ENCODE data around the gene ERC1.

Gene ERC1

GRCh38 chr12:1305791-1306500 lies 314.9 kb downstream of the ERC1 start:
- H2AFZ ChIP-seq (ENCODE audit: low read depth, low read length), result no peak overlapping the region
- no peak overlapping the region for H3K4ac ChIP-seq (ENCODE audit: low read depth in 1 of 2, low read length in 2 of 2)
- no peaks in the 10 kb centered on the region for H3K9me3 ChIP-seq (ENCODE audit: control insufficient read depth, low read length)
- no peak overlapping the region for H2BK5ac ChIP-seq (ENCODE audit: low read depth, low read length, poor library complexity, severe bottlenecking)
- H2BK15ac ChIP-seq (ENCODE audit: low read depth, poor library complexity, severe bottlenecking), result no peak overlapping the region
- no peak overlapping the region for H3K4me2 ChIP-seq (ENCODE audit: low read length, poor library complexity, severe bottlenecking)
- WGBS, result 42% methylated on average over 2 of the region's 4 CpGs
- H4K91ac ChIP-seq (ENCODE audit: low read length), result no peak overlapping the region
- H3K36me3 ChIP-seq (ENCODE audit: control insufficient read depth in 1 of 2, insufficient read depth in 2 of 2, low read depth in 1 of 2, low read length in 2 of 2), result peaks cover 0 to 4% of the 10 kb centered on the region in 2 experiments
- H3K23ac ChIP-seq (ENCODE audit: low read length in 2 of 2), result no peak overlapping the region
- no peak for DNase-seq
- H3K14ac ChIP-seq (ENCODE audit: low read length in 2 of 2), result no peak overlapping the region
- peaks cover 7% of the 10 kb centered on the region for H3K79me1 ChIP-seq (replicated peaks; ENCODE audit: low read length, poor library complexity, severe bottlenecking)
- H3K27me3 ChIP-seq (ENCODE audit: control insufficient read depth in 1 of 2, insufficient read depth in 1 of 2, low read length in 2 of 2), result no peaks in the 10 kb centered on the region
- H3K27ac ChIP-seq (ENCODE audit: low read length, poor library complexity, severe bottlenecking), result no peak overlapping the region
- no peak overlapping the region for H3K18ac ChIP-seq (ENCODE audit: low read depth in 1 of 2, low read length in 2 of 2)
- no peak overlapping the region for H2BK120ac ChIP-seq (ENCODE audit: low read depth, low read length)
- peak overlapping the region; percentile 84 for H3K9ac ChIP-seq (ENCODE audit: low read length)
- no peak overlapping the region for H4K8ac ChIP-seq (ENCODE audit: low read length)
- no peak overlapping the region for H2BK12ac ChIP-seq (ENCODE audit: low read length in 2 of 2)
- H3K4me1 ChIP-seq (ENCODE audit: control insufficient read depth, insufficient read depth, low read depth, low read length), result no peaks in the 10 kb centered on the region
- no peak overlapping the region for H3K4me3 ChIP-seq (ENCODE audit: insufficient read depth in 1 of 2, low read depth in 1 of 2, low read length in 2 of 2)
- no peak overlapping the region for H2AK5ac ChIP-seq (ENCODE audit: low read length, severe bottlenecking)

DNA sequence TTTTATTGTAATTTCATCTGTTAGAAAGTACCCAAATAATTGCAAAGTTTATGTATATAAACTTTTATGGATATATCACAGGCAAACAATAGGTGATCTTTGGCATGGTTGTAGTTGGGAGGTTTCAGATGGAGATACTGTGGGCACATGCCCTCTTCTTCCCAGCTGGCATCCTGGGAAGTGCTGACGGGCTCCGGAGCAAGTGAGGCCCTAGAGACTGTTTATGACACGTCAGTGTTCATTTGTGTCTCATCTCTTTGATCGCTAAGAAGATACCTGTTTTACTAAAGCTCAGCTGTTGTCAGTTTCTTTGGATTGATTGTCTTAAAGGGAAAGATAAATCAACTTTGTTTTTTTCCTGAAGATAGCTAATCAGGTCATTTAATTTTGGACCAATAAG lies 315.8 kb downstream of the ERC1 start:
- Histone ChIP-seq H2BK15ac (ENCODE audit: low read depth, poor library complexity, severe bottlenecking) (no peak overlapping the region), H2BK120ac (ENCODE audit: low read depth, low read length) (no peak overlapping the region), H3K9ac (ENCODE audit: low read length) (no peak overlapping the region), H2AFZ (ENCODE audit: low read depth, low read length) (no peak overlapping the region), H3K23ac (ENCODE audit: low read length in 2 of 2) (no peak overlapping the region), H3K14ac (ENCODE audit: low read length in 2 of 2) (no peak overlapping the region), H3K27me3 (ENCODE audit: control insufficient read depth in 1 of 2, insufficient read depth in 1 of 2, low read length in 2 of 2) (no peaks in the 10 kb centered on the region), H4K8ac (ENCODE audit: low read length) (no peak overlapping the region), H3K9me3 (ENCODE audit: control insufficient read depth, low read length) (no peaks in the 10 kb centered on the region), H2AK5ac (ENCODE audit: low read length, severe bottlenecking) (no peak overlapping the region), H2BK5ac (ENCODE audit: low read depth, low read length, poor library complexity, severe bottlenecking) (no peak overlapping the region), H3K79me1 (replicated peaks; ENCODE audit: low read length, poor library complexity, severe bottlenecking) (peaks cover 7% of the 10 kb centered on the region), H3K4ac (ENCODE audit: low read depth in 1 of 2, low read length in 2 of 2) (no peak overlapping the region), H3K4me1 (ENCODE audit: control insufficient read depth, insufficient read depth, low read depth, low read length) (no peaks in the 10 kb centered on the region), H3K36me3 (ENCODE audit: control insufficient read depth in 1 of 2, insufficient read depth in 2 of 2, low read depth in 1 of 2, low read length in 2 of 2) (peaks cover 0 to 4% of the 10 kb centered on the region in 2 experiments), H3K4me2 (ENCODE audit: low read length, poor library complexity, severe bottlenecking) (no peak overlapping the region), H3K4me3 (ENCODE audit: insufficient read depth in 1 of 2, low read depth in 1 of 2, low read length in 2 of 2) (no peak overlapping the region), H3K27ac (ENCODE audit: low read length, poor library complexity, severe bottlenecking) (no peak overlapping the region), H2BK12ac (ENCODE audit: low read length in 2 of 2) (no peak overlapping the region), H4K91ac (ENCODE audit: low read length) (no peak overlapping the region), H3K18ac (ENCODE audit: low read depth in 1 of 2, low read length in 2 of 2) (no peak overlapping the region)
- 94% methylated on average over 4 of the region's 4 CpGs for WGBS
- no peak for DNase-seq

- Histone ChIP-seq H2AK5ac (ENCODE audit: low read length, severe bottlenecking) (no peak overlapping the region), H3K27me3 (ENCODE audit: control insufficient read depth in 1 of 2, insufficient read depth in 1 of 2, low read length in 2 of 2) (no peaks in the 10 kb centered on the region), H3K14ac (ENCODE audit: low read length in 2 of 2) (no peak overlapping the region), H2BK5ac (ENCODE audit: low read depth, low read length, poor library complexity, severe bottlenecking) (no peak overlapping the region), H2AFZ (ENCODE audit: low read depth, low read length) (no peak overlapping the region), H3K4ac (ENCODE audit: low read depth in 1 of 2, low read length in 2 of 2) (no peak overlapping the region), H3K4me1 (ENCODE audit: control insufficient read depth, insufficient read depth, low read depth, low read length) (no peaks in the 10 kb centered on the region), H3K4me3 (ENCODE audit: insufficient read depth in 1 of 2, low read depth in 1 of 2, low read length in 2 of 2) (no peak overlapping the region), H3K79me1 (replicated peaks; ENCODE audit: low read length, poor library complexity, severe bottlenecking) (peaks cover 7% of the 10 kb centered on the region), H2BK120ac (ENCODE audit: low read depth, low read length) (no peak overlapping the region), H3K9me3 (ENCODE audit: control insufficient read depth, low read length) (no peaks in the 10 kb centered on the region), H3K9ac (ENCODE audit: low read length) (no peak overlapping the region), H4K91ac (ENCODE audit: low read length) (no peak overlapping the region), H3K27ac (ENCODE audit: low read length, poor library complexity, severe bottlenecking) (no peak overlapping the region), H3K18ac (ENCODE audit: low read depth in 1 of 2, low read length in 2 of 2) (no peak overlapping the region), H3K36me3 (ENCODE audit: control insufficient read depth in 1 of 2, insufficient read depth in 2 of 2, low read depth in 1 of 2, low read length in 2 of 2) (peaks cover 0 to 4% of the 10 kb centered on the region in 2 experiments), H2BK15ac (ENCODE audit: low read depth, poor library complexity, severe bottlenecking) (no peak overlapping the region), H3K4me2 (ENCODE audit: low read length, poor library complexity, severe bottlenecking) (no peak overlapping the region), H2BK12ac (ENCODE audit: low read length in 2 of 2) (no peak overlapping the region), H4K8ac (ENCODE audit: low read length) (no peak overlapping the region), H3K23ac (ENCODE audit: low read length in 2 of 2) (no peak overlapping the region)
- no peak for DNase-seq
- 100% methylated on average over 1 of the region's 1 CpG for WGBS
Observed at GRCh38 chr12:1307796-1308195, 316.8 kb downstream of the ERC1 start.

GRCh38 chr12:1309613-1310012 lies 318.6 kb downstream of the ERC1 start:
- DNase-seq, result no peak
- Histone ChIP-seq H2AK5ac (ENCODE audit: low read length, severe bottlenecking) (no peak overlapping the region), H2AFZ (ENCODE audit: low read depth, low read length) (no peak overlapping the region), H3K27ac (ENCODE audit: low read length, poor library complexity, severe bottlenecking) (no peak overlapping the region), H2BK15ac (ENCODE audit: low read depth, poor library complexity, severe bottlenecking) (no peak overlapping the region), H3K9me3 (ENCODE audit: control insufficient read depth, low read length) (peaks cover 3% of the 10 kb centered on the region), H3K4ac (ENCODE audit: low read depth in 1 of 2, low read length in 2 of 2) (no peak overlapping the region), H3K4me1 (ENCODE audit: control insufficient read depth, insufficient read depth, low read depth, low read length) (no peaks in the 10 kb centered on the region), H3K9ac (ENCODE audit: low read length) (no peak overlapping the region), H3K4me2 (ENCODE audit: low read length, poor library complexity, severe bottlenecking) (no peak overlapping the region), H4K91ac (ENCODE audit: low read length) (no peak overlapping the region), H3K4me3 (ENCODE audit: insufficient read depth in 1 of 2, low read depth in 1 of 2, low read length in 2 of 2) (no peak overlapping the region), H2BK5ac (ENCODE audit: low read depth, low read length, poor library complexity, severe bottlenecking) (no peak overlapping the region), H2BK12ac (ENCODE audit: low read length in 2 of 2) (no peak overlapping the region), H2BK120ac (ENCODE audit: low read depth, low read length) (no peak overlapping the region), H3K36me3 (ENCODE audit: control insufficient read depth in 1 of 2, insufficient read depth in 2 of 2, low read depth in 1 of 2, low read length in 2 of 2) (peaks cover 0 to 9% of the 10 kb centered on the region in 2 experiments), H3K23ac (ENCODE audit: low read length in 2 of 2) (no peak overlapping the region), H3K27me3 (ENCODE audit: control insufficient read depth in 1 of 2, insufficient read depth in 1 of 2, low read length in 2 of 2) (no peaks in the 10 kb centered on the region), H3K79me1 (replicated peaks; ENCODE audit: low read length, poor library complexity, severe bottlenecking) (peaks cover 7% of the 10 kb centered on the region), H3K18ac (ENCODE audit: low read depth in 1 of 2, low read length in 2 of 2) (no peak overlapping the region), H4K8ac (ENCODE audit: low read length) (no peak overlapping the region), H3K14ac (ENCODE audit: low read length in 2 of 2) (no peak overlapping the region)
- WGBS, result 88% methylated on average over 8 of the region's 8 CpGs

Measured in mesenchymal stem cell (in vitro differentiated cells and primary cell).